ENCODE measurements around the gene TRAPPC5.

DNA sequence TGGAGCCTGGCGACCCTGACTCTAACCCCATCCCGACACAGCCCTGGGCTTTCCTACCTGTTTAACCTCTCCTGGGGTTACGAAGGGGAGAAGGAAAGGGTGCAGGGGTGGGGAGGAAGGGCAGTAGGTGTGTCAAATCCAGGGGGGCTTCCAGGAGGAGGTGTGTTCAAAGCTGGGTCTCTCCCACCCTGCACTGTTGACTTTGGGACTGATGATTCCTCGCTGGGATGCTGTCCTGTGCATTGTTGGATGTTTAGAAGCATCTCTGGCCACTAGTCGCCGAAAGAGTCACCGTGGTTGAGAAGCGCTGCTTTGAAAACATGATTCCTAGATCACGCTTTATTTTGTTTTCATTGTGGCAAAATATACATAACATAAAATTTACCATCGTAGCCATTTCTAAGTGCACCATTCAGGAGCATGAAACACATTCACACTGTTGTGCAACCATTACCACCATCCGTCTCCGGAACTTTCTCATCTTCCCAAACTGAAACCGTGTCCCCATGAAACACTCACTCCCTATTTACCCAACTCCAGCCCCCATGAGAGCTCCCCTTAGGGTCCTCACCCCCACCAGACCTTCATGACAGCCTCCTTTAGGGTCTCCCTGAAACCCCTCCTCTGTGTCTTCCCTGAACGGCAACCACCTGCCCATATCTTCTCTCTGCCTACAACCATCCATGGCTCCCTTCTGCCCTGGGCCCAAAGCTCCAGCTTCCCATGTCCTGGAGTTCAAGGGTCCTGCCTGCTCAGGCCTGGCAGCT lies 25.7 kb downstream of the TRAPPC5 start:
- TF ChIP-seq, protein P1, sequence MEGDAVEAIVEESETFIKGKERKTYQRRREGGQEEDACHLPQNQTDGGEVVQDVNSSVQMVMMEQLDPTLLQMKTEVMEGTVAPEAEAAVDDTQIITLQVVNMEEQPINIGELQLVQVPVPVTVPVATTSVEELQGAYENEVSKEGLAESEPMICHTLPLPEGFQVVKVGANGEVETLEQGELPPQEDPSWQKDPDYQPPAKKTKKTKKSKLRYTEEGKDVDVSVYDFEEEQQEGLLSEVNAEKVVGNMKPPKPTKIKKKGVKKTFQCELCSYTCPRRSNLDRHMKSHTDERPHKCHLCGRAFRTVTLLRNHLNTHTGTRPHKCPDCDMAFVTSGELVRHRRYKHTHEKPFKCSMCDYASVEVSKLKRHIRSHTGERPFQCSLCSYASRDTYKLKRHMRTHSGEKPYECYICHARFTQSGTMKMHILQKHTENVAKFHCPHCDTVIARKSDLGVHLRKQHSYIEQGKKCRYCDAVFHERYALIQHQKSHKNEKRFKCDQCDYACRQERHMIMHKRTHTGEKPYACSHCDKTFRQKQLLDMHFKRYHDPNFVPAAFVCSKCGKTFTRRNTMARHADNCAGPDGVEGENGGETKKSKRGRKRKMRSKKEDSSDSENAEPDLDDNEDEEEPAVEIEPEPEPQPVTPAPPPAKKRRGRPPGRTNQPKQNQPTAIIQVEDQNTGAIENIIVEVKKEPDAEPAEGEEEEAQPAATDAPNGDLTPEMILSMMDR (IDR thresholded peaks at IDR 0.05) = no peak
- no peak for TF ChIP-seq POLR2A (IDR thresholded peaks at IDR 0.05)
